Renal cortical epithelial cell (primary cell): ENCODE results near the gene SCAPER. TPM values are rescaled to one million over a fixed set of nuclear protein-coding genes. Genes with fewer than 3 reads are reported as not detected.
"Not testable (repeated sequence)": the region's sequence is repeated elsewhere in the genome, so short reads cannot be mapped to it uniquely, and the experiment has no call there.

Experiments used
- DNase-seq: peaks from one replicate; pipeline ENCODE4 v3.0.0-alpha.2; 2011; ENCODE audit warnings: low read depth
- total RNA-seq: library from RNA; depleted of rRNA; stranded (reverse); fragments of >200 nt; gene quantifications from 2 replicates; pipeline ENCODE4 v1.2.3, GENCODE V29; 2014

SCAPER gene
- total RNA-seq, 1 donor from 2014 or later: 11.7 TPM

DNA sequence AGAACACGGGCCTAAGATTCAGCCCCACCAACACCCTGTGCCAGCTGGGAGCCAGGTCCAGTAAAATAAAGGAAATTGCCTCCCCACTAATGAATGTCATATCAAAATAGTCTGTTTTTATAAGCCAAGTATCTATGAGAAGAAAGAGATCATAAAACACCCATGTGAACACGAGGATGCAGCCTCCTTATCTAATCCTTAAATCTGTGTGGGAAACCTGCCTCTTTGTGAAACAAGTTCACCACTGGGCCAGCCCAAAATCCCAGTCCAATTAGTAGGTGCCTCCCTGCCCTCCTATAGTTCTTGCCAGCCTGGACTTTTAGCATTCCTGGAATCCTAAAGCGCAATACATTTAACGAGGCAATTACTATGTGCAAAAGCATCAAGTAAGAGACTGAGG lies 42.0 kb downstream of the SCAPER start:
- DNase-seq: no peak

DNA sequence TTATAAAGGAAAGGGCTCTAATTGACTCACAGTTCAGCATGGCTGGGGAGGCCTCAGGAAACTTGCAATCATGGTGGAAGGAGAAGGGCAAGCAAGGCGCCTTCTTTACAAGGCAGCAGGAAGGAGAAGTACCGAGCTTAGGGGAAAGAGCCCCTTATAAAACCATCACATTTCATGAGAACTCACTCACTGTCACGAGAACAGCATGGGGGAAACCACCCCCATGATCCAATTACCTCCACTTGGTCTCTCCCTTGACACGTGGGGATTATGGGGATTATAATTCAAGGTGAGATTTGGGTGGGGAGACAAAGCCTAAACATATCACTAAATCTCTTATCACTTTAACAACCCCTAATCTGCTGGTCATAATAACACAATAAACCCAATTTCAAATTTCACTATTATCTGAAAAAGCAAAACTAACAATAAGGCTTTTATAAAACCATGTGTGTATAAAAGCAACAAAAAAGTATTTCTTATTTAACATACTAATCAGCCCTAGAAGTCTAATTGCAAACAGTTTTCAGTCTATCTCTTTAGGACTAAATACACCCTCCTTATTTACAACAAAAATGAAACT lies 43.2 kb downstream of the SCAPER start:
- DNase-seq: no peak

DNA sequence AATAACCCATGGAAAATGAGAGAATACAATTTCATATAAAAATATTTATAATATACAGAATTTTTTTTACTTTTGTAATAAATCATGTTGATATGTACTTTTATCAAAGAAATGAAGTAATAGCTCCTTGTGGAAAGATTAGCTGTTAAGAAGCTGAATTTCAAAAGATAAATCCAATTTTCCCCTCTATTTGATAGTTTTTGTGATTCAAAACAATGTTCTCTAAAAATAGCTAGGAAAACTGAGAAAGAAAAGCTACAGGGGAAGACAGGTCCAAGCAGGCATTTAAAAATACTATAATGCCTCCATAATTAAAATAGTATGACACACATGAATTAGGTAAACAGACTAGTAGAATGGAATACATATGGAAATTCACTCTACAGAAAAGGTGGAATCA lies 44.9 kb downstream of the SCAPER start:
- no peak for DNase-seq

GRCh38 chr15:76850367-76850766 lies 54.8 kb downstream of the SCAPER start:
- DNase-seq: not testable (repeated sequence)

GRCh38 chr15:76846782-76847181 lies 58.4 kb downstream of the SCAPER start:
- DNase-seq: no peak

- DNase-seq: peak; percentile 13
Measured at GRCh38 chr15:76844096-76844495, 61.0 kb downstream of the SCAPER start.

DNA sequence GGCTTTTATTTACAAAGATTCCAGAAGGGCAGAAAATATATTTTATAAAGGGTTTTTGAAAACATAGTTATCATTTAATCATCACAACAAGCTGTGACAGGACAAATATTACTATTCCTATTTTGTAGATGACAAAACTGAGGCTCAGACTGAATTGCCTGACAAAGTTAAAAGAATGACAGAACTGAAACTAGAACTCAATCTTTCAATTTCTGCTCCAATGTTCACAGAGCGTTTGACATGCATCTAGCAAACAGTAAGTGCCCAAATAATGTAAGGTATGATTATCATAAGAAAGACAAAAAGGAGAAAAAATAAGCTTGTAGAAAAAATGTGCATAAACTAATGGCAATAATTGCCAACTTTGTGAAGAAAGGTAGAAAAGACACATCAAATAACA lies 61.9 kb downstream of the SCAPER start:
- no peak for DNase-seq

- peak; percentile 45 for DNase-seq
Measured at GRCh38 chr15:76840830-76841460, 64.2 kb downstream of the SCAPER start.

DNA sequence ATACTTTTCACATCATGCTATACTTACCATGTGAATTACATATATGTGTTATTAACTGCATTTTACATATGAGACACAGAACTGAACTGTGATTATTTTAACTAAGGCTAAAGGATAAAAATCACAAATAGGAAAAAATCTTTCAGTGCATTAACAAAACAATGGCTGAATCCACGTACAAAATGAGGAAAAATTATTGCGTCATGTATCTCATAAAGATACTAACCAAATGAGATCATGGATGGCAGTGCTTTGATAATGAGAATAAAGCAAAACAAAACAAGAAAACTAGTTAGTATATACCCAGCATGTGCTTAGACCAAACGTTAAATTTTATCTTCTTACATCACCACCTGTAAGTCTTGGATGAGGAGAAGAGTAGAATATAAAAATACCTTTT lies 66.0 kb downstream of the SCAPER start:
- no peak for DNase-seq

GRCh38 chr15:76837474-76837873 lies 67.7 kb downstream of the SCAPER start:
- no peak for DNase-seq

DNA sequence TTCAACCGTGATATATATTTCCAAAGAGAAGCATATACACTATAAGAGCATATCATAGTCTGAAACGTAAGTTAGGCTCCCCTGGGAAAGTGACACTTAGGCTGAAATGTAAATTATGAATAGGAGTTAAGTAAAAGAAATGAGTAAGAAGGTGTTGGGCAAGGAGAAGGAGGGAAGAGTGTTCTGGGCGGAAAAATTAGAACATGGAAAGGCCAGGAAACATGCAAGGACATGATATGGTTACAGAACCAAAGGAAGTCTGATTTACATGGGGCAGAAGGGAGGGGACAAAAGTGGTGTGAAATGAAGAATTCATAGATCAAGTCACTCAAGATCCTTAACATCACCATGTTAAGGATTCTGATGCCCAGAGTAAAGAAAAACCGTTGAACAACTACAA lies 75.2 kb downstream of the SCAPER start:
- DNase-seq: no peak

- no peak for DNase-seq
Measured at GRCh38 chr15:76823890-76824289, 81.2 kb downstream of the SCAPER start.

GRCh38 chr15:76823303-76823702 lies 81.8 kb downstream of the SCAPER start:
- DNase-seq: no peak

DNA sequence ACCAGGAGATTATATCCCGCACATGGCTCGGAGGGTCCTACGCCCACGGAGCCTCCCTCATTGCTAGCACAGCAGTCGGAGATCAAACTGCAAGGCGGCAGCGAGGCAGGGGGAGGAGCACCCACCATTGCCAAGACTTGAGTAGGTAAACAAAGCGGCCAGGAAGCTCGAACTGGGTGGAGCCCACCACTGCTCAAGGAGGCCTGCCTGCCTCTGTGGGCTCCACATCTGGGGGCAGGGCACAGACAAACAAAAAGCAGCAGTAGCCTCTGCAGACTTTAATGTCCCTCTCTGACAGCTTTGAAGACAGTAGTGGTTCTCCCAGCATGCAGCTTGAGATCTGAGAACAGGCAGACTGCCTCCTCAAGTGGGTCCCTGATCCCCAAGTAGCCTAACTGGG lies 86.2 kb downstream of the SCAPER start:
- not testable (repeated sequence) for DNase-seq

- no peak for DNase-seq
Measured at GRCh38 chr15:76815421-76815820, 89.7 kb downstream of the SCAPER start.

GRCh38 chr15:76812381-76812780 lies 92.8 kb downstream of the SCAPER start:
- no peak for DNase-seq

DNA sequence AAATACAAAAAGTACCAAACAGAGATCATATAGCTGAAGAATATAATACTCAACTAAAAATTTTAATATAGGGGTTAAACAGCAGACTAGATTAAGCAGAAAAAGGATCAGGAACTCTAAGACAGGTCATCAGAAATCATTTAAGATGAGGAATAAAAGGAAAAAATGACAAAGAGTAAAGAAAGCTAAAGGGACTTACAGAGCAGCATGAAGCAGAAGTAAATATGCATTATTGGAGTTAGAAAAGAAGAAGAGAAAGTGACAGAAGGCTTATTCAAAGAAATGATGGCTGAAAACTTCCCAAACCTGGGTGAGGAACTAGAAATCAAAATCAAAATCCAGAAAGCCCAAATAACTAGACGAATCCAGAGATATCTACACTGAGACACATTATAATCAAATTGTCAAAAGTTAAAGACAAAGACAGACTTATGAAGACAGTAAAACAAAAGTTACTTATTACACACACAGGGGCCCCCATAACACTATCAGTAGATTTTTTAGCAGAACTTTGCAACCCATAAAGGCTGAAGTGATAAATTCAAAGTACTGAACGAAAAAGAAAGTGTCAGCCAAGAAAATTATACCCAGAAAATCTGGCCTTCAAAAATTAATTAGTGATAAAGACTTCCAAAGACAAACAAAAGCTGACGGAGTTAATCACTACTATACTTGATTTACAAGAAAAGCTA lies 95.6 kb downstream of the SCAPER start:
- no peak for DNase-seq

DNA sequence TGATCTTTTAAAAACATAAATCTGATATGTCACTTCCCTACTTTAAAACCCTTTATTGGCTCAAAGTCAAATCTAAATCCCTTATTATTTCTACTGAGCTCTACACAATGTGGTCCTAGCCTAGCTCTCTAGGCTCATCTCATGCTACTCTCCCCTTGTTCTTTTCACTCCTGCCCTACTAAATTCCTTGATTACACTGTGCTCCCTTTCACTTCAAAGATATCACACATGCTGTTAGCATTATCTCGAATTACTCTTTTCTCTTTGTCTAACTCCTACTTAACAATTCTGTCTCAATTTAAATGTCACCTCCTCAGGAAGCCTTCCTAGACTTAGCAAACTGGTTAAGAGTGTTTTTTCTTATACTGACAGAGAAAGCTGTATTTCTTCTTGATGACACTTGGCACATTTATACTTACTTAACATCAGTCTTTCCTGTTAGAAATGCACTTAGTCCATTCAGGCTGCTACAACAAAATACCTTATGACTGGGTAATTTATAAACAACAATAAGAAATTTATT lies 102.0 kb downstream of the SCAPER start:
- DNase-seq: no peak

GRCh38 chr15:76802411-76802810 lies 102.7 kb downstream of the SCAPER start:
- DNase-seq: no peak

DNA sequence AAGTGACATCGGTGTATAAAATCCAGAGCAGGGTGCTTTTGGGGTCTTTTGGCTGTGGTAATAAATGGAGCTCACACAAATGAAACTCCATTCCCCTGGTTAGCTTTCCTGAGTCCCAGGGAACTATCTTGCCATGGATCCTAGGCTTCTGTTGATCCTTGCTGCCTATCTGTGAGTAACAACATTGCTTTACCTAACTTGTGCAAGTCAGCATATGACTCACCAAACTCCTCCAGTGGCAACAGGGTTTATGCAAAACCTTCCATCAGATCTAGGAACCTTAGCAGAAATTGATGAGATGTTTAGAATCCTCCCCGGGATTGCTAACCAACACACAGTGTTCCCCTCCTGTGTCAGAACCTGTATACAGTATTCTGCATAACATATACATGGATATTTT lies 105.4 kb downstream of the SCAPER start:
- peak; percentile 77 for DNase-seq

GRCh38 chr15:76795217-76795616 lies 109.9 kb downstream of the SCAPER start:
- DNase-seq: no peak

DNA sequence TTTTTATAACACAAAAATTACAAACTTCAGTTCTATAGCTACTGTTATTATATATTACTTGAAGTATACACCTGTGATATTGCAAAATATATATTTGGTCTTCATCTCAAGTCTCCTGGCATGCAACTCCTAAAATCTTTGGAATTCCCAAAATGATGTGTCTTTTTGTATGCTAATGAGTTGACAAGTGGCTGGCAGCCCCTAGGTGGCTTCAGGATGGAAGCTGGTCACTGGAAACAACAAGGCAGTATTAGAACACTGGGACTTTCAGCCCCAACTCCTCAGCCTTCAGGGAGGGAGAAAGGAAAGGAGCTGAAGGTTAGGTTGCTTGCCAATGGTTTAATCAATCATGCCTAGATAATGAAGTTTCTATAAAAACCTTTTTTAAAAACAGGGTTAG lies 112.0 kb downstream of the SCAPER start:
- no peak for DNase-seq

- no peak for DNase-seq
Measured at GRCh38 chr15:76791511-76791910, 113.6 kb downstream of the SCAPER start.
